CD4-positive, alpha-beta memory T cell (primary cell): ENCODE measurements around the gene HTR3B. TPM values are rescaled to one million over a fixed set of nuclear protein-coding genes. Genes with fewer than 3 reads are reported as not detected.

Experiments
- CTCF ChIA-PET: fragments of 350-600 bp; sonication (Branson Sonifier 250); formaldehyde crosslinking; loops from one replicate; lab custom pipeline; 2021; ENCODE audit warnings: inconsistent platforms; ENCODE audit not compliant: partially characterized antibody; lab: Charles Lee
- POLR2A ChIA-PET: fragments of 350-600 bp; sonication (Branson Sonifier 250); formaldehyde crosslinking; loops from one replicate; lab custom pipeline; 2021; ENCODE audit not compliant: partially characterized antibody; lab: Charles Lee
- DNase-seq, 5 donors: peaks; one replicate each; pipeline versions ENCODE4 v3.0.0 to v3.0.0-alpha.2; 2020 to 2022; ENCODE audit warnings: mixed read lengths in 1 of 5
- H3K27ac ChIP-seq: one replicate; pipeline ENCODE4 v1.7.0; 2013; ENCODE audit warnings: low read depth, low read length
- H3K27me3 ChIP-seq: 2 replicates; pipeline ENCODE4 v1.7.0; 2013; ENCODE audit warnings: mild to moderate bottlenecking, low read length, moderate library complexity; ENCODE audit not compliant: insufficient read depth
- H3K36me3 ChIP-seq: 2 replicates; pipeline ENCODE4 v1.7.0; 2013; ENCODE audit warnings: mild to moderate bottlenecking, low read length, moderate library complexity; ENCODE audit not compliant: insufficient read depth
- H3K4me1 ChIP-seq: 2 replicates; pipeline ENCODE4 v1.7.0; 2013; ENCODE audit warnings: mild to moderate bottlenecking, low read length, moderate library complexity; ENCODE audit not compliant: insufficient read depth
- H3K4me3 ChIP-seq, 2 donors: one replicate each; pipeline ENCODE4 v1.7.0; 2013; ENCODE audit warnings: low read length in 2 of 2, mild to moderate bottlenecking in 1 of 2
- H3K9me3 ChIP-seq, 2 donors: one replicate each; pipeline ENCODE4 v1.7.0; 2013; ENCODE audit warnings: low read length in 2 of 2, control low read depth in 1 of 2; ENCODE audit not compliant: control insufficient read depth in 1 of 2
- H3K27ac Mint-ChIP-seq, 7 donors: one replicate each; pipeline ENCODE4 v1.8.0; 2020 to 2021; ENCODE audit warnings: mixed read lengths in 7 of 7, mild to moderate bottlenecking in 6 of 7, inconsistent platforms in 3 of 7, moderate library complexity in 3 of 7
- H3K27me3 Mint-ChIP-seq, 2 donors: one replicate each; pipeline ENCODE4 v1.8.0; 2020 to 2021; ENCODE audit warnings: mixed read lengths in 2 of 2
- H3K36me3 Mint-ChIP-seq, 2 donors: one replicate each; pipeline ENCODE4 v1.8.0; 2020 to 2021; ENCODE audit warnings: mixed read lengths in 2 of 2, inconsistent platforms in 1 of 2, mild to moderate bottlenecking in 1 of 2
- H3K4me1 Mint-ChIP-seq, 4 donors: one replicate each; pipeline ENCODE4 v1.8.0; 2020 to 2021; ENCODE audit warnings: mixed read lengths in 4 of 4, mild to moderate bottlenecking in 1 of 4
- H3K4me3 Mint-ChIP-seq, 8 donors: one replicate each; pipeline ENCODE4 v1.8.0; 2020 to 2021; ENCODE audit warnings: mixed read lengths in 8 of 8, mild to moderate bottlenecking in 7 of 8, moderate library complexity in 6 of 8, inconsistent platforms in 3 of 8
- H3K9me3 Mint-ChIP-seq, 8 donors: one replicate each; pipeline ENCODE4 v1.8.0; 2020 to 2021; ENCODE audit warnings: mixed read lengths in 8 of 8, mild to moderate bottlenecking in 5 of 8, inconsistent platforms in 3 of 8, moderate library complexity in 1 of 8
- intact Hi-C: fragments of 100-400 bp; cut with micrococcal nuclease; formaldehyde crosslinking; loops from one replicate; pipeline ENCODE4 v1.15.1; 2023
- polyA plus RNA-seq, 2 donors: library from polyadenylated mRNA; unstranded; fragments of 300-500 nt; fragmentation: Illumina TruSeq; gene quantifications; one replicate each; pipeline ENCODE4 v1.2.3, GENCODE V29; 2021
- total RNA-seq, 2 experiments: library from RNA; stranded (reverse); gene quantifications; one replicate each; pipeline ENCODE4 v1.2.3, GENCODE V29; 2021

The HTR3B gene
- total and polyA plus RNA-seq, 4 experiments from 2014 or later: not detected

DNA sequence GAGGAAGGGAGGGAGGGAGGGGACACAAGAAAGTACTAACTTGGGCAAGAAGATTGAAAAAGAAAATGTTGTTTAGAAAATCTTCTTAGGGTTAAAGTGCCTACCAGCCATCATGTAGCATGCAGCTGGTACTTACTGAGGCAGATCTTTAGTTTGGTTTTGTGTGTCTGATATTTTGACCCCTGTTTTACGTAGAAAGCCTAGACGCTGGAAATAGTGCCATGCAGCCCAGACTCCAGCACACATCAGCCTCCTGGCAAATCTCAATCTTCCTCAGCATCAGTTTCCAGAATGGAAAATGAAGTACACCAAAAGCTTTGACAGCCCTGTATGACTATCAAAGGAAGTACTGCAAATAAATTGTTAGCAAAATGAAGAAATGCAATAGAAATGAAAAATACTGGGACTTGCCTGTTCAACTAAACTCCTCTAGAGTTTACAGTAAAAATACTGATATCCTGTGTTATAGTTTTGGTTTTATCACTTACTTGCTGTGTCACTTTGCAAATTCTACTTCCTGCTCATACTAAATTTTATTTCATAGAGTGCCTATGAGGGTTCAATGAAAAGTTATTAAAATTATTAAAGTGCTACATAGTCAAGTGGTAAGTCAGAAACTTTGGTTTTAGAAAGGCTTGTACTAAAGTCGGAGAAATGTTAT, 36.6 kb upstream of the HTR3B start:
- no peak for DNase-seq
- ChIA-PET POLR2A (no interaction called here), CTCF (interaction anchor here (1.0 kb wide), 1 partner anchor 29 kb away, joined by 4 read pairs; no protein-coding TSS in a partner anchor)
- Histone ChIP-seq H3K9me3 (no peaks in the 10 kb centered on the region), H3K27me3 (no peaks in the 10 kb centered on the region), H3K36me3 (no peaks in the 10 kb centered on the region), H3K4me3 (no peak overlapping the region), H3K27ac (no peak overlapping the region), H3K4me1 (peaks cover 2% of the 10 kb centered on the region)
- Mint-ChIP-seq H3K4me3 (no peak overlapping the region), H3K27me3 (no peaks in the 10 kb centered on the region), H3K27ac (peak overlapping the region in 1 of 7 donors; percentile 66), H3K36me3 (peaks cover 8 to 26% of the 10 kb centered on the region in 2 donors), H3K4me1 (peaks cover 7 to 24% (median 14%) of the 10 kb centered on the region in 4 donors), H3K9me3 (no peaks in the 10 kb centered on the region)
- intact Hi-C loops: no loop called here

- Histone ChIP-seq H3K4me1 (peaks cover 19% of the 10 kb centered on the region), H3K27ac (no peak overlapping the region), H3K27me3 (no peaks in the 10 kb centered on the region), H3K36me3 (no peaks in the 10 kb centered on the region), H3K9me3 (no peaks in the 10 kb centered on the region), H3K4me3 (no peak overlapping the region)
- H3K27ac Mint-ChIP-seq: no peak overlapping the region
- H3K9me3 Mint-ChIP-seq: peaks cover 0 to 3% (median 0%) of the 10 kb centered on the region in 8 donors
- DNase-seq: no peak
- ChIA-PET POLR2A (no interaction called here), CTCF (interaction anchor here (1.0 to 1.1 kb wide), 2 partner anchors 26 to 75 kb away, joined by 3 to 4 read pairs; no protein-coding TSS in a partner anchor)
- H3K4me1 Mint-ChIP-seq: peaks cover 19 to 48% (median 32%) of the 10 kb centered on the region in 4 donors
- no peaks in the 10 kb centered on the region for H3K27me3 Mint-ChIP-seq
- no peak overlapping the region for H3K4me3 Mint-ChIP-seq
- H3K36me3 Mint-ChIP-seq: peaks cover 15 to 21% of the 10 kb centered on the region in 2 donors
- intact Hi-C loops: no loop called here
Measured at GRCh38 chr11:113871336-113871735, 33.3 kb upstream of the HTR3B start.

DNA sequence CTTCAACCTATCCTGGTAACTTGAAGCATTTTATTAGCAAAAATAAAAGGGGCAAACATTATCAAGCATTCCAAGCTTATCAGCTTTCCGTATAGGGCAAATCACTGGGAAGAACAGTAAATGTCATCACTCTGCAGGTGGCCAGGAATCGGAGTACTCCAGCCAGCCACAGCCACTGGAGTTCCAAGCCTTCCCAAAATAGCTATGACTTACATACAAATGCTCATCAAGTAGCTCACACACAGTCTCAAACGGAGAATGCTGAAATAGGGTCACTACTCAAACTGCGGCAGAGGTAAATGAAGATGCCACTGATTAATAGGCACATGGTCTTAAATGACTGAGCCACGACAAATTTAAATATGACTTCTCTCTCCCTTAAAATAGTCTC, 31.4 kb upstream of the HTR3B start:
- Histone ChIP-seq H3K36me3 (no peaks in the 10 kb centered on the region), H3K27me3 (no peaks in the 10 kb centered on the region), H3K27ac (no peak overlapping the region), H3K4me3 (no peak overlapping the region), H3K4me1 (peaks cover 24% of the 10 kb centered on the region), H3K9me3 (no peaks in the 10 kb centered on the region)
- H3K27ac Mint-ChIP-seq: peak overlapping the region in 3 of 7 donors; percentile 5 to 43 (median 41)
- peaks cover 0 to 3% (median 0%) of the 10 kb centered on the region in 8 donors for H3K9me3 Mint-ChIP-seq
- DNase-seq: no peak
- H3K4me3 Mint-ChIP-seq: peak overlapping the region in 7 of 8 donors; percentile 38 to 78 (median 61)
- POLR2A ChIA-PET: no interaction called here
- intact Hi-C loops: no loop called here
- peaks cover 23 to 56% (median 39%) of the 10 kb centered on the region in 4 donors for H3K4me1 Mint-ChIP-seq
- CTCF ChIA-PET: no interaction called here
- no peaks in the 10 kb centered on the region for H3K27me3 Mint-ChIP-seq
- peaks cover 7% of the 10 kb centered on the region in 2 donors for H3K36me3 Mint-ChIP-seq

- intact Hi-C loops: no loop called here
- Histone ChIP-seq H3K4me3 (peak overlapping the region; percentile 48 to 78), H3K27ac (no peak overlapping the region), H3K9me3 (no peaks in the 10 kb centered on the region), H3K27me3 (no peaks in the 10 kb centered on the region), H3K4me1 (peaks cover 24% of the 10 kb centered on the region), H3K36me3 (no peaks in the 10 kb centered on the region)
- ChIA-PET CTCF (interaction anchor here (1.7 kb wide), 1 partner anchor 25 kb away, joined by 4 read pairs; no protein-coding TSS in a partner anchor), POLR2A (interaction anchor here (1.3 kb wide), 1 partner anchor 14 kb away, joined by 3 read pairs; no protein-coding TSS in a partner anchor)
- H3K4me3 Mint-ChIP-seq: peak overlapping the region; percentile 82 to 95 (median 88)
- H3K27me3 Mint-ChIP-seq: no peaks in the 10 kb centered on the region
- H3K9me3 Mint-ChIP-seq: peaks cover 0 to 3% (median 0%) of the 10 kb centered on the region in 8 donors
- peaks cover 23 to 55% (median 39%) of the 10 kb centered on the region in 4 donors for H3K4me1 Mint-ChIP-seq
- peak overlapping the region in 4 of 7 donors; percentile 75 to 95 (median 80) for H3K27ac Mint-ChIP-seq
- DNase-seq: peak in 1 of 5 donors; percentile 33
- H3K36me3 Mint-ChIP-seq: peaks cover 6 to 7% of the 10 kb centered on the region in 2 donors
Measured at GRCh38 chr11:113874096-113874495, 30.5 kb upstream of the HTR3B start.

DNA sequence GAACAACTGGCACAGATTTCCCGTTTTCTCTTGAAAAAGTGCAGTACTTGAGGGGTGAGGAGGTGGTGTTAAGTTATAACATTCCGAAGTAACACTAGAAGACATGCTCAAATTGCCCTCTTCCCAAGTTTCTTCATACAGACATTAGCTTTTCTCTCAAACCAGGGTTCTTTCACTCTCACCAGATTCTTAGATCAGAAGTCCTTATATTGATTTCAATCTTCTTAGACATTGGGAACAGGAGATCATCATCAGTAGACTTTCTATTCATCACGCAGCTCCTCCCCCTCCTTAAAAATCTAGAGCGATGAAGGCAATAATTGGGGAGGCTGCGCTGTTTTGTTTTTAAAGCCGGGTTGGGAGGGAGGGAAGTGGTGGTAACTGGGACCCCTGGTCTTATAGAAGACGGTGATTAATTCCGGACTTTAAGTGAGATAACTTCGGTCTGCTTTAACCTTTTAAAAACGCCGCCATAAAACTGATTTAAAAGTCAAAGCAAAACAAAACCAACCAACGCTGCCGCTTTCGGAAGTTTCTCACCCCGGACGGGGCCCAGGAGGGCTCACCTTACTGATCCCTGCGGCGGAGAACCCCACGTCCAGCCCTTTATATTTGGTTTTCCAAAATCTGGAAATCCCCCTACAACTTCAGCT, 29.9 kb upstream of the HTR3B start:
- Mint-ChIP-seq H3K4me1 (peaks cover 23 to 55% (median 39%) of the 10 kb centered on the region in 4 donors), H3K27ac (peak overlapping the region; percentile 75 to 95 (median 85)), H3K27me3 (no peaks in the 10 kb centered on the region), H3K9me3 (peaks cover 0 to 3% (median 0%) of the 10 kb centered on the region in 8 donors), H3K4me3 (peak overlapping the region; percentile 82 to 95 (median 88)), H3K36me3 (peaks cover 6 to 7% of the 10 kb centered on the region in 2 donors)
- Histone ChIP-seq H3K4me1 (peaks cover 24% of the 10 kb centered on the region), H3K4me3 (peak overlapping the region; percentile 48 to 78), H3K27ac (peak overlapping the region; percentile 68), H3K27me3 (no peaks in the 10 kb centered on the region), H3K9me3 (no peaks in the 10 kb centered on the region), H3K36me3 (no peaks in the 10 kb centered on the region)
- intact Hi-C loops: loop anchor here (1.0 to 5.0 kb wide), 4 partner anchors 102 to 563 kb away; partner anchors contain the start of genes C11orf71, RBM7, REXO2 and TTC12
- POLR2A ChIA-PET: interaction anchor here (1.3 kb wide), 1 partner anchor 15 kb away, joined by 3 read pairs; no protein-coding TSS in a partner anchor
- no peak for DNase-seq
- CTCF ChIA-PET: interaction anchor here (1.7 kb wide), 1 partner anchor 24 kb away, joined by 4 read pairs; no protein-coding TSS in a partner anchor

DNA sequence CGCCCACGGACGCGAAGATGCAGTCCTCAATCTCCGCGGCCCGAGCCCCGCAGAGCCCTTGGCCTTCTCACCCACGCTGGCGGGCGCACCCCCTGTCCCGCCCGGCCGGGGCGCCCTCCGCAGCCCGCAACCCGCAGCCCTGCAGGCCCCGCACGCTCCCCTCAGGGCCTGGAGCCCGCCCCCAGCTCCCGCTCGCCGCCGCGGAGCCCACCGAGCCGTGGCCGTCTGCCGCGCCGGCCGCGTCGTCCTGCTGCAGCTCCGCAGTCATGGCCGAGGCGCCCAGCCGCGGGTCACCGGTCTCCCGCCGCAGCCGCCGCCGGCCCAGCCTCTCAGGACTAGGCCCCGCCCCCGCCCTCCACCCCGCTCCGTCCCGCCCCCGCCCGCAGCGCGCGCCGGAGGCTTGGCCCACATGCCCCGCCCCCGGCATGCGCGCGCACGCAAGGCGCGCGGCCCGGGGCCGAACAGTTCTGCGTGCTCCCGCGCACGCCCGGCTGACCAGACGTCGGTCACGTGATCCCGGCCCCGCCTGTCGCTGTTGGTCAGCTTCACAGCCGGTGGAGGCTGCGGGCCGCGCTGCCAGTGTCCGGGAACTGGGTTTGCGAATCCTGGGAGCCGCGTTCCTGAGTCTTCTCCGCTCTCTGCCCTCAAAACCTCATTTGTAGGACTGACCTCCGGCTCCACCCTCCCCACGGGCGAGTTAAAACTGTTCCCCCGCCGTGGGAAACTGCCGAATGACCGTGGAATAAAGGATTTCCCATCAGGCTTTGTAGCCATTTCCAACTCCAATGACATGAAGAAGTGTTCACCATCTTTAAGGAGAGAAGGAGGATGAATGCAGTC, 29.1 kb upstream of the HTR3B start, which contains the start of gene USP28:
TSS of gene USP28 (minus strand) at position 339 of the 840 bp plus-strand sequence. CDS start at position 268, 71 bp downstream.
- H3K27ac ChIP-seq: peak within 1 kb of the TSS; percentile 68
- Mint-ChIP-seq H3K36me3 (peaks cover 6 to 7% of the 10 kb centered on the region in 2 donors), H3K27ac (peak within 1 kb of the TSS; percentile 91 to 99 (median 98)), H3K9me3 (peaks cover 0 to 3% (median 0%) of the 10 kb centered on the region in 8 donors), H3K27me3 (no peaks in the 10 kb centered on the region), H3K4me1 (peaks cover 23 to 55% (median 40%) of the 10 kb centered on the region in 4 donors), H3K4me3 (peak within 1 kb of the TSS; percentile 98 to 100 (median 99))
- no peaks in the 10 kb centered on the region for H3K9me3 ChIP-seq
- DNase-seq: peak; percentile 71 to 84 (median 76)
- peaks cover 24% of the 10 kb centered on the region for H3K4me1 ChIP-seq
- POLR2A ChIA-PET: interaction anchor here (1.3 kb wide), 1 partner anchor 16 kb away, joined by 3 read pairs; no protein-coding TSS in a partner anchor
- intact Hi-C loops: loop anchor here (1.0 to 5.0 kb wide), 4 partner anchors 103 to 563 kb away; partner anchors contain the start of genes C11orf71, RBM7, REXO2 and TTC12
- peak within 1 kb of the TSS; percentile 48 to 78 for H3K4me3 ChIP-seq
- H3K36me3 ChIP-seq: no peaks in the 10 kb centered on the region
- CTCF ChIA-PET: interaction anchor here (1.7 kb wide), 1 partner anchor 24 kb away, joined by 4 read pairs; no protein-coding TSS in a partner anchor
- H3K27me3 ChIP-seq: no peaks in the 10 kb centered on the region
